Measurements from ENCODE around the gene PDE10A. TPM values are rescaled to one million over a fixed set of nuclear protein-coding genes. Genes with fewer than 3 reads are reported as not detected.

PDE10A gene
- polyA plus RNA-seq, 3 donors = not detected

DNA sequence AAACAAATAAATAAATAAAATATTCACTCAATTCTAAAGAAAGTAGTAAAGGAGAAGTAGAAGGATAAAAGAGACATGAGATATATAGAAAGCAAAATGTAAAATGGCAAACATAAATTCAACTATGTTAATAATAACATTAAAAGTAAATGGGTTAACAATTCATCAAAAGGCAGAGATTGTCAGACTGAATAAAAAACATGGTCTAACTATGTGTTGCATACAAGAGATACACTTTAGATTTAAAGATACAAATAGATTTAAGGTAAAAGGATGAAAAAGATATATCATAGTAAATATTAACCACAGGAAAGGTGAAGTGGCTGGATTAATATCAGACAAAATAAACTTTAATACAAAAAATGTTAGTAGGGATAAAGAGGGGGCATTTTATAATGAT lies 35.8 kb upstream of the PDE10A start:
- H3K4me3 Mint-ChIP-seq = no peak overlapping the region
- H3K79me2 ChIP-seq (ENCODE audit: insufficient read depth, low read length) = no peaks in the 10 kb centered on the region
- peaks cover 0 to 1% (median 0%) of the 10 kb centered on the region in 3 donors for H3K27me3 Mint-ChIP-seq (ENCODE audit: low read depth in 3 of 3)
- H3K9me3 ChIP-seq (replicated peaks in 1 of 2; ENCODE audit: control insufficient read depth in 1 of 2, insufficient read depth in 1 of 2, low read length in 2 of 2) = no peaks in the 10 kb centered on the region
- no peak overlapping the region for H3K4me2 ChIP-seq (replicated peaks; ENCODE audit: extremely low read depth, low read length, poor library complexity, severe bottlenecking)
- no peak overlapping the region for H3K9ac ChIP-seq (ENCODE audit: insufficient read depth, low read length, poor library complexity, severe bottlenecking)
- no peak overlapping the region for H2AFZ ChIP-seq (ENCODE audit: insufficient read depth, low read depth, low read length, poor library complexity, severe bottlenecking)
- peaks cover 0 to 6% (median 2%) of the 10 kb centered on the region in 7 donors for H3K9me3 Mint-ChIP-seq
- no peaks in the 10 kb centered on the region for H4K20me1 ChIP-seq (ENCODE audit: insufficient read depth, low read length)
- no peak overlapping the region for H3K4me3 ChIP-seq (replicated peaks in 1 of 3; ENCODE audit: low read depth in 2 of 3, low read length in 3 of 3)
- no peaks in the 10 kb centered on the region for H3K4me1 Mint-ChIP-seq
- no peaks in the 10 kb centered on the region for H3K27me3 ChIP-seq (ENCODE audit: control insufficient read depth in 2 of 2, insufficient read depth in 2 of 2, low read length in 2 of 2)
- no peak overlapping the region for H3K27ac Mint-ChIP-seq
- no peak overlapping the region for H3K27ac ChIP-seq (ENCODE audit: low read depth in 1 of 2, low read length in 2 of 2)
- no peaks in the 10 kb centered on the region for H3K36me3 Mint-ChIP-seq
- no peak for TF ChIP-seq CTCF (IDR thresholded peaks at IDR 0.05)
- H3K36me3 ChIP-seq (replicated peaks in 1 of 2; ENCODE audit: control insufficient read depth in 1 of 2, insufficient read depth in 2 of 2, low read length in 2 of 2) = no peaks in the 10 kb centered on the region
- DNase-seq = no peak
- H3K4me1 ChIP-seq (ENCODE audit: control insufficient read depth in 1 of 2, insufficient read depth in 2 of 2, low read length in 2 of 2) = no peaks in the 10 kb centered on the region
- intact Hi-C loops (cut with micrococcal nuclease) = no loop called here

- no peak overlapping the region for H3K4me3 ChIP-seq (replicated peaks in 1 of 3; ENCODE audit: low read depth in 2 of 3, low read length in 3 of 3)
Observed at GRCh38 chr6:165697171-165697570, 34.1 kb upstream of the PDE10A start.

More at GRCh38 chr6:165697171-165697570, 34.1 kb upstream of the PDE10A start:
- Mint-ChIP-seq H3K27ac (no peak overlapping the region), H3K36me3 (no peaks in the 10 kb centered on the region), H3K4me3 (no peak overlapping the region), H3K9me3 (peaks cover 0 to 6% (median 2%) of the 10 kb centered on the region in 7 donors), H3K27me3 (ENCODE audit: low read depth in 3 of 3) (peaks cover 0 to 1% (median 0%) of the 10 kb centered on the region in 3 donors), H3K4me1 (no peaks in the 10 kb centered on the region)
- DNase-seq = no peak
- H2AFZ ChIP-seq (ENCODE audit: insufficient read depth, low read depth, low read length, poor library complexity, severe bottlenecking) = no peak overlapping the region
- no peaks in the 10 kb centered on the region for H3K27me3 ChIP-seq (ENCODE audit: control insufficient read depth in 2 of 2, insufficient read depth in 2 of 2, low read length in 2 of 2)
- no peak overlapping the region for H3K9ac ChIP-seq (ENCODE audit: insufficient read depth, low read length, poor library complexity, severe bottlenecking)
- no peaks in the 10 kb centered on the region for H3K36me3 ChIP-seq (replicated peaks in 1 of 2; ENCODE audit: control insufficient read depth in 1 of 2, insufficient read depth in 2 of 2, low read length in 2 of 2)
- WGBS (ENCODE audit: insufficient coverage) = no CpG with 5 or more reads among the region's 1 CpG
- no peak overlapping the region for H3K27ac ChIP-seq (ENCODE audit: low read depth in 1 of 2, low read length in 2 of 2)
- intact Hi-C loops (cut with micrococcal nuclease) = no loop called here
- H3K4me2 ChIP-seq (replicated peaks; ENCODE audit: extremely low read depth, low read length, poor library complexity, severe bottlenecking) = no peak overlapping the region
- no peaks in the 10 kb centered on the region for H4K20me1 ChIP-seq (ENCODE audit: insufficient read depth, low read length)
- TF ChIP-seq CTCF (IDR thresholded peaks at IDR 0.05) = no peak
- no peaks in the 10 kb centered on the region for H3K9me3 ChIP-seq (replicated peaks in 1 of 2; ENCODE audit: control insufficient read depth in 1 of 2, insufficient read depth in 1 of 2, low read length in 2 of 2)
- H3K79me2 ChIP-seq (ENCODE audit: insufficient read depth, low read length) = no peaks in the 10 kb centered on the region
- H3K4me1 ChIP-seq (ENCODE audit: control insufficient read depth in 1 of 2, insufficient read depth in 2 of 2, low read length in 2 of 2) = no peaks in the 10 kb centered on the region

Measured in CD14-positive monocyte (primary cell).